ENCODE data around the gene PDGFRB.

Gene PDGFRB

DNA sequence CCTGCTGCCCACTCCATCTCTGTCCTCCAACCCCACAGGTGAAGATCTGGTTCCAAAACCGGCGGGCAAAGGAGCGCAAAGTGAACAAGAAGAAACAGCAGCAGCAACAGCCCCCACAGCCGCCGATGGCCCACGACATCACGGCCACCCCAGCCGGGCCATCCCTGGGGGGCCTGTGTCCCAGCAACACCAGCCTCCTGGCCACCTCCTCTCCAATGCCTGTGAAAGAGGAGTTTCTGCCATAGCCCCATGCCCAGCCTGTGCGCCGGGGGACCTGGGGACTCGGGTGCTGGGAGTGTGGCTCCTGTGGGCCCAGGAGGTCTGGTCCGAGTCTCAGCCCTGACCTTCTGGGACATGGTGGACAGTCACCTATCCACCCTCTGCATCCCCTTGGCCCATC lies 27.8 kb upstream of the PDGFRB start:
- TF ChIP-seq, protein P1, sequence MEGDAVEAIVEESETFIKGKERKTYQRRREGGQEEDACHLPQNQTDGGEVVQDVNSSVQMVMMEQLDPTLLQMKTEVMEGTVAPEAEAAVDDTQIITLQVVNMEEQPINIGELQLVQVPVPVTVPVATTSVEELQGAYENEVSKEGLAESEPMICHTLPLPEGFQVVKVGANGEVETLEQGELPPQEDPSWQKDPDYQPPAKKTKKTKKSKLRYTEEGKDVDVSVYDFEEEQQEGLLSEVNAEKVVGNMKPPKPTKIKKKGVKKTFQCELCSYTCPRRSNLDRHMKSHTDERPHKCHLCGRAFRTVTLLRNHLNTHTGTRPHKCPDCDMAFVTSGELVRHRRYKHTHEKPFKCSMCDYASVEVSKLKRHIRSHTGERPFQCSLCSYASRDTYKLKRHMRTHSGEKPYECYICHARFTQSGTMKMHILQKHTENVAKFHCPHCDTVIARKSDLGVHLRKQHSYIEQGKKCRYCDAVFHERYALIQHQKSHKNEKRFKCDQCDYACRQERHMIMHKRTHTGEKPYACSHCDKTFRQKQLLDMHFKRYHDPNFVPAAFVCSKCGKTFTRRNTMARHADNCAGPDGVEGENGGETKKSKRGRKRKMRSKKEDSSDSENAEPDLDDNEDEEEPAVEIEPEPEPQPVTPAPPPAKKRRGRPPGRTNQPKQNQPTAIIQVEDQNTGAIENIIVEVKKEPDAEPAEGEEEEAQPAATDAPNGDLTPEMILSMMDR (conservative IDR thresholded peaks at IDR 0.05; ENCODE audit: low read depth, low read length): no peak
- no peak overlapping the region for H3K4me3 ChIP-seq (ENCODE audit: low read depth, low read length)
- no peak for DNase-seq (ENCODE audit: low read depth)

DNA sequence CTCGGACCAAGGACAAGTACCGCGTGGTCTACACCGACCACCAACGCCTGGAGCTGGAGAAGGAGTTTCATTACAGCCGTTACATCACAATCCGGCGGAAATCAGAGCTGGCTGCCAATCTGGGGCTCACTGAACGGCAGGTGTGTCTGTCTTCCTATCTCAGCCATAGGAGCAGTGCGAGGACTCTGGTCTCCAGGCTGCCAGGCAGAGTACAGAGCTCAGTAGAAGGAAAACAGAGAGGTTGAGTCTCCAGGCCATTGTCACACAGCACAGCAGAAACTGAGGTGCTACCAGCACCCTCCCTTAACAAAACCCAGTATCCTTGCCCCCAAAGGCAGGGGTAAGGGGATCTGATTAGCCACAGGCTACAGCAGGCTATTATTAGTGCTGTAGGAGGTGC lies 27.1 kb upstream of the PDGFRB start:
- no peak overlapping the region for H3K4me3 ChIP-seq (ENCODE audit: low read depth, low read length)
- TF ChIP-seq, protein P1 (conservative IDR thresholded peaks at IDR 0.05; ENCODE audit: low read depth, low read length): no peak
- DNase-seq (ENCODE audit: low read depth): no peak

DNA sequence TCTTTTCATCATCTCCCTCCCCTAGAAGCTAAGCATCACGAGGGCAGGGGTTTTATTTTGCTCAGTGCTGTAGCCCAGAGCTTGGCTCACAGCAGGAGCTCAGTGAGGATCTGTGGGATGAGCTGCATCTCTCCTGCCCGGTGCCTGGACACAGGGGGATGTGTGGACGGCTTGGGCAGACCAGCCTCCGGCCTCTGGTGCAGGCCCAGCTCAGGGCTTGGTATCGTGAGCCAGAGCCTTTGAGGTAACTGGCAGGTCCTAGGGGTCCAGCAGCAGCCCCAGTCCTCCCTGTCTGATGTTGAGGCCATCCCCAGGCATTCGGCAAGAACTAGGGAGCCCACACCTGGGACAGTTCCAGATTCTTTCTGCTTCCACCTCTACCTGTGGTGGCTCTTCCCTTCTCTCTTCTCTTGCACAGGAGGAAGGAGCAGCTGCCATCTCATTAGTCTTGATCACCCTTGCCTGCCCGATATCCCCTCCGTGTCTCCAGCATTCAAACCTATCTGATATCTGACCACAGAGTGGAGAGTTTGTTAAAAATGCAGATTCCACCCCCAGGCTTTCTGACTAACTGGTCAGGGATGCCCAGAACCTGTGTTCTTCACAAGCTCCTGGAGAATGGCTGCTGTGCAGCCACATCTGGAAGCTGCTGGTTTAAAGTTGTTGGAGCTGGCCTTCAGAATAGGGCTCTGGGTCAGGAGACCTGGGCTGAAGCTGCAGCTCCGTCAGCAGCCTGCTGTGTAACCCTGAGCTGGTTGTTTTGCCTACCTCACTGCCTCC lies 26.3 kb upstream of the PDGFRB start:
- no peak overlapping the region for H3K4me3 ChIP-seq (ENCODE audit: low read depth, low read length)
- TF ChIP-seq, protein P1 (conservative IDR thresholded peaks at IDR 0.05; ENCODE audit: low read depth, low read length): no peak
- no peak for DNase-seq (ENCODE audit: low read depth)

DNA sequence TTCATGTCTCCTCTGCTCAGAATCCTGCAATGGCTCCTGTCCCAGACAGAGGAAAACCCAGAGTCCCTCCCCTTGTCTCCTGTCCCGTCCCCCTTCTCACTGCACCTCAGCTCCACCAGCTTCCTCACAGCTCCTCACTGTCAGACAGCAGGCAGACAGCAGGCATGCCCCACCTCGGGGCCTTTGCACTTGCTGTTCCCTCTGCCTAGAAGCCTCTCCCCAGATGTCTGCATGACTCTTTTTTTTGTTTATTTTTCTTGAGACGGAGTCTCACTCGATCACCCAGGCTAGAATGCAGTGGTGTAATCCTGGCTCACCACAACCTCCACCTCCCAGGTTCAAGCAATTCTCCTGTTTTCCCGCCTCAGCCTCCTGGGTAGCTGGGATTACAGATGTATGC lies 25.4 kb upstream of the PDGFRB start:
- H3K4me3 ChIP-seq (ENCODE audit: low read depth, low read length): no peak overlapping the region
- peak; percentile 76 for DNase-seq (ENCODE audit: low read depth)
- TF ChIP-seq, protein P1 (conservative IDR thresholded peaks at IDR 0.05; ENCODE audit: low read depth, low read length): no peak

DNA sequence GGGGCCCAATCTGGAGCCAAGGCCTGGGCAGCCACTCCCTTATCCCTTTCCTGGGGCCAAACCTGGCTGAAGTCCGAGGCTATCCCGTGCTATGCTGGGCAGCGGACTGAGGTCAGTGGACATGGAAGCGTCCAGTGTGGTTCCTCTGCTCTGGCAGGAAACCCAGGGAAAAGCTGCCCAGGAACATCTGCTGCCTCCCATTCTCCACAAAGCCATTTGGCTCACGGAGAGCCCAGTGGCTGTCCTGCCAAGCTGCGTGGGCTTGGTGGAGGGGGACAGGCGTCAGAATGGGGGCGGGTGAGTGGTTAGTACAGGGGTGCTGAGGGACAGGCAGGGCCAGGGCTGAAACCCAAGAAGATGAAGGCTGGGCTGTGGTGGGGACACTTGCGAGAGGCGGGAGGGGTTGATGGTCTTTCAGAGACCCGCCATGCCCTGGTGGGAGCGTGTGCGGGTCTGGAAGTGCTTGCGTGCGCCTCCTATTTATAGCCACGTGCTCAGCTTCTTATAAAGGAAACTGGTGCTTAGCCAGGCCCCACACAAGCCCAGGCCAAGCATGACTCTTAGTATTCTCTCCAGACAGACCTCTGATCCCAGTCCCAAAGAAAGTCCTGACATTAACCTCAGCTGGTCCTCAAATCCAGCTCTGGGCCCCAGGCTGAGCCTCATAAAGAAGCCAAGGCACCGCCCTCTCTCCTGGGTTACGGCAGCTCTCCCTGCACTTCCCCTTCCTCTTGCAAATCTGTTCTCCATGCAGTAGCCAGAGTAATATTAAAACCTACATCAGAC lies 24.8 kb upstream of the PDGFRB start:
- H3K4me3 ChIP-seq (ENCODE audit: low read depth, low read length): no peak overlapping the region
- no peak for DNase-seq (ENCODE audit: low read depth)
- TF ChIP-seq, protein P1 (conservative IDR thresholded peaks at IDR 0.05; ENCODE audit: low read depth, low read length): no peak

DNA sequence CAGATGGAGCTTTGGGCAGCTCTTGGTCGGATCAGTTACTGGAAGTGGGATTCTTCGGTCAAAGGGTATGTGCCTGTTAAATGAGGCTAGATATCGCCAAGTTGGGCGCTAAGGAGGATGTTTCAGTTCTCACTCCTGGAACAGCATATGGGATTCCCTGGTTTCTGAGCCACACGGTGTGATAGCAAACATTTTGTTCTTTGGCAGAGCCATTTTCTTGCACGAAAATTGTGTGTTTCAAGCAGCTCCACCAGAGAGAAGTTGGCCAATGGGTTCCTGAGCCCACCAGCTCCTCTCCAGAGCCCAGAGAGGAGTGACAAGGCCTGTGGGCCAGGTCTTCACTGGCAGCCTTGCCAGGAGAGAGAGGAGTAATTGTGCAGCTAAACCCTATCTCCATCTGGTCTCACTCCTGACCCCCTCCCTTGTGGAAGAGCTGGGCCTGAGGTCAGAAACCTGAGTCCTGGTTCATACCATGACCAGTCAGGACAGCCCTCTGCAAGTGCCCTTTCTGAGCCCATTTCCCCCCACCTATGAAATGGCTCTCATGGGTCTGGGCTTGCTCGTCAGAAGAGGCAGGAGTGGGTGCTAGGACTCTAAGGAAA lies 23.5 kb upstream of the PDGFRB start:
- TF ChIP-seq, protein P1 (conservative IDR thresholded peaks at IDR 0.05; ENCODE audit: low read depth, low read length): no peak
- no peak overlapping the region for H3K4me3 ChIP-seq (ENCODE audit: low read depth, low read length)
- no peak for DNase-seq (ENCODE audit: low read depth)
